Fibroblast of mammary gland (primary cell): ENCODE data around the gene KLK5.
"Not testable (repeated sequence)": the region's sequence is repeated elsewhere in the genome, so short reads cannot be mapped to it uniquely, and the experiment has no call there.

Experiments
- DNase-seq: peaks from one replicate; pipeline ENCODE4 v3.0.0-alpha.2; 2010; ENCODE audit warnings: low read depth
- H3K4me3 ChIP-seq: 2 replicates; pipeline ENCODE4 v1.5.1; 2011; ENCODE audit warnings: low read depth, mild to moderate bottlenecking, low read length, moderate library complexity; ENCODE audit not compliant: control insufficient read depth
- TF ChIP-seq, protein P1 (sequence below): conservative IDR thresholded peaks from 2 replicates; pipeline ENCODE4 v1.5.1; 2011; ENCODE audit warnings: low read depth, low read length, inconsistent platforms; ENCODE audit not compliant: control insufficient read depth, insufficient read depth

Gene KLK5

GRCh38 chr19:50972795-50973376, 20.0 kb upstream of the KLK5 start:
- H3K4me3 ChIP-seq, result no peak overlapping the region
- no peak for DNase-seq
- TF ChIP-seq, protein P1, sequence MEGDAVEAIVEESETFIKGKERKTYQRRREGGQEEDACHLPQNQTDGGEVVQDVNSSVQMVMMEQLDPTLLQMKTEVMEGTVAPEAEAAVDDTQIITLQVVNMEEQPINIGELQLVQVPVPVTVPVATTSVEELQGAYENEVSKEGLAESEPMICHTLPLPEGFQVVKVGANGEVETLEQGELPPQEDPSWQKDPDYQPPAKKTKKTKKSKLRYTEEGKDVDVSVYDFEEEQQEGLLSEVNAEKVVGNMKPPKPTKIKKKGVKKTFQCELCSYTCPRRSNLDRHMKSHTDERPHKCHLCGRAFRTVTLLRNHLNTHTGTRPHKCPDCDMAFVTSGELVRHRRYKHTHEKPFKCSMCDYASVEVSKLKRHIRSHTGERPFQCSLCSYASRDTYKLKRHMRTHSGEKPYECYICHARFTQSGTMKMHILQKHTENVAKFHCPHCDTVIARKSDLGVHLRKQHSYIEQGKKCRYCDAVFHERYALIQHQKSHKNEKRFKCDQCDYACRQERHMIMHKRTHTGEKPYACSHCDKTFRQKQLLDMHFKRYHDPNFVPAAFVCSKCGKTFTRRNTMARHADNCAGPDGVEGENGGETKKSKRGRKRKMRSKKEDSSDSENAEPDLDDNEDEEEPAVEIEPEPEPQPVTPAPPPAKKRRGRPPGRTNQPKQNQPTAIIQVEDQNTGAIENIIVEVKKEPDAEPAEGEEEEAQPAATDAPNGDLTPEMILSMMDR, result no peak

DNA sequence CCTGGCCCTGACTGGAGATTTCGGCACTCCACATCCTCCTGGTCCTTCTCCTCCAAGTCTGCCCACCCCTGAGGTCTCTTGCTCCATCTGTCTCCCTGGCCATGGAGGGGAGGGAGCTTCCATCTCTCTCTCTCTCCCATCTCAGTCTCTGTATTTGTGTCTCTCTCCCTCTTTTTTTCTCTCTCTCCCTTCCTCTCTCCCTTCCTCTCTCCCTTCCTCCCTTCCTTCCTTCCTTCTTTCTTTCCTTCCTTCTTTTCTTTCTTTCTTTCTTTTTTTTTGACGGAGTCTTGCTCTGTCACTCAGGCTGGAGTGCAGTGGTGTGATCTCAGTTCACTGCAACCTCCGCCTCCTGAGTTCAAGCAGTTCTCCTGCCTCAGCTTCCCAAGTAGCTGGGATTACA, 17.0 kb upstream of the KLK5 start:
- H3K4me3 ChIP-seq, DNase-seq: not testable (repeated sequence)

GRCh38 chr19:50969413-50969760, 16.5 kb upstream of the KLK5 start, which contains the start of gene KLK6:
Gene KLK6, minus strand, starts transcription at chr19:50969591. Its CDS starts 1,487 bp downstream, at chr19:50968104.
- TF ChIP-seq, protein P1, result no peak
- no peak within 1 kb of the TSS for H3K4me3 ChIP-seq
- no peak for DNase-seq

- TF ChIP-seq, protein P1, result no peak
- no peak overlapping the region for H3K4me3 ChIP-seq
- no peak for DNase-seq
These were observed 16.0 kb upstream of the KLK5 start for GRCh38 chr19:50968716-50969412.

DNA sequence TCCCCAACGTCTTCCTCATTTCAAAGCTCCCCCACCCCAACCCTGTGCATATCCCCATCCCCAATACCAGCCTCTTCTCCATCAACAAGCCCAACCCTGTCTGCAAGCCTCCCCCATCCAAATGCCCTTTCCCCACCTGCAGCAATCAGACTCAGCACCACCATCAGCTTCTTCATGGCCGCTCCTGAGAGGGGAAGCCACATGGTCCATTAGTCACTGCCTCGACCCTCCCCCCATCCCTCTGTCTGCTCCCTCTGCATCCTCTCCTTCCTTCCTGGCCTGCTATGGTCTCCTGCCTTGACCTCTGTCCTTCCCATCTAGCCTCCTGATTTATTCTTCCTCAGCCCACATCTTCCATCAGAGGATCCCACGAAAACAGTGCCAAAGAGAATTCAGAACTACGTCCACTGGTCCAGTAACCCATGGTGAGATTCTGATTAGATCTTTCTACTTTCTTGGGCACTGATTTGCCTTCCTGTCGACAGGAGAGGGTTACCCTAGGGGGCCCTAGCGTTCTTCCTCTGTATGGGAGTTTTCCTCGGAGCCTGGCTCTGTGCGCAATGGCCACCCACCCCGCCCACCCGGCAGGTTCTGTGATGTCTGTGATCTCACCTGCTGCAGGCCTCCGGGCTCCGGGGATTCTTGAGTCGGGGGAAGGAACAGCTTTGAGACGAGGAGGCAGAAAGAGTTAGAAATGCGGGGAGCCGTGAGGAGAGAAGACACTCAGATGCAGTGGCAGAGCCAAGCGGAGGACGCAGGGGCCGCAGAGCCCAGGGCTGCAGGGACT, 15.3 kb upstream of the KLK5 start:
- TF ChIP-seq, protein P1, result no peak
- no peak overlapping the region for H3K4me3 ChIP-seq
- DNase-seq, result no peak

DNA sequence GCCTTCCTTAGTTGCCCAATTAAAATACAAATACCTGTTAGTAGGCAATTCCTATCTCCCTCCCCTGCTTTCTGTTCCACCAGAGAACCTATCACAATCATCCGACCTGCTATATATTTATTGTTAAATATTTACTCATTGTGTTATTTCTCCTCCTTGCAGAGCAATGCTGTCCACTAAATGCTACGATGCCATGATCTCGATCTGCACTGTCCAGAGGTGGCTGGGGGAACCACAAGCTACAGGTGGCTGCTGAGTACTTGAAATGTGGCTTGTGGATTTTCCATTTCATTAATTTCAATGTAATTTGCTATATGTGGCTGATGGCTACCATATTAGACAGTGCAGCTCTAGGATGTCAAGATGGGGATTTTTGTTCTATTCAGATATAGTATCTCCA, 11.4 kb upstream of the KLK5 start:
- no peak overlapping the region for H3K4me3 ChIP-seq
- DNase-seq, result no peak
- TF ChIP-seq, protein P1, result no peak

- TF ChIP-seq, protein P1, result no peak
- H3K4me3 ChIP-seq, result no peak overlapping the region
- no peak for DNase-seq
These were observed 10.5 kb upstream of the KLK5 start for GRCh38 chr19:50963381-50963780.
